ENCODE measurements around the gene TMEM9B.

Gene TMEM9B

DNA sequence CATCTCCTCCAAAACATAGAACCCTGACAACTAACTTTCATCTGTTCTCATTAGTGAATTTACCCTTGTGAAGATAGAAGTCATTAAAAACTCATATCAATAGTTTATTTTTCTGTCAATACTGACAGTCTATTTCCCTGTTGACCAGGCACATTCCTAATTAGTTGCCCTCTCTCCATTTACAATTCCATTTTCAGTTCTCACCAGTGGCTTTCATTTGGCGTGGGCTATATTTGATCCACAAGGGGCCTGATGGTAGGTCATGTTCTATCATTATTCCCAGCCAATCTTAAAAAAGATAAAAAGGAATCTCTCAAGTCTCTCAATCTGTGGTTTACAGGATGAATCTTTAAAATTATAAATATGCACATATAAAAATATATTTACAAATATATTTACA lies 57.1 kb downstream of the TMEM9B start:
- H3K4me1 Mint-ChIP-seq (ENCODE audit: low read depth) = peaks cover 27% of the 10 kb centered on the region
- no peaks in the 10 kb centered on the region for H3K9me3 Mint-ChIP-seq
- H3K4me3 Mint-ChIP-seq = no peak overlapping the region
- peaks cover 7% of the 10 kb centered on the region for H3K36me3 Mint-ChIP-seq (ENCODE audit: low read depth)
- intact Hi-C loops (cut with micrococcal nuclease) = no loop called here
- peaks cover 13% of the 10 kb centered on the region for H3K27me3 Mint-ChIP-seq
- H3K27ac Mint-ChIP-seq = no peak overlapping the region

DNA sequence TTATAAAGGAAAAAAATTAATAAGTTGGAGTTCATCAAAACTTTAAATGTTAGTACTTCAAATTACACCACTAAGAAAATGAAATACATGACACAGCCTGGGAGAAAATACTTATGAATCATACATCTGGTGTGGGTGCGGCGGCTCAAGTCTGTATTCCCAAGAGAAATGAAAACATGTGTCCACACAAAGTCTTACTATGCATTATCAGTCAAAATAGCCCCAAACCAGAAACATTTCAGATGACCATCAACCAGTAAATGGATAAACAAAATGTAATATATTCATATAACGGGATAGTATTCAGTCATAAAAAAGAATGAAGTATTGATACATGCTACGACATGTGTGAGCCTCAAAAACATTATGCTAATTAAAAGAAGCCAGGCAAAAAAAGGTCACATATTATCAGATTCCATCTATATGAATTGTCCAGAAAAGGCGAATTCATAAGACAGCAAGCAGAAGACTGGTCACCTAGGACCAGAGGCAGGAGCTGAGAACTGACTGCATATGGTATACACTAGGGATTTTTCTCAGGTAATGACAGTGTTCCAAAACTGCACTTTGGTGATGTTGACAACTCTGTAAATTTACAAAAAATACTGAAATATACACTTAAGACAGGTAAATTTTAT lies 58.6 kb downstream of the TMEM9B start:
- Mint-ChIP-seq H3K4me3 (no peak overlapping the region), H3K27ac (no peak overlapping the region)

DNA sequence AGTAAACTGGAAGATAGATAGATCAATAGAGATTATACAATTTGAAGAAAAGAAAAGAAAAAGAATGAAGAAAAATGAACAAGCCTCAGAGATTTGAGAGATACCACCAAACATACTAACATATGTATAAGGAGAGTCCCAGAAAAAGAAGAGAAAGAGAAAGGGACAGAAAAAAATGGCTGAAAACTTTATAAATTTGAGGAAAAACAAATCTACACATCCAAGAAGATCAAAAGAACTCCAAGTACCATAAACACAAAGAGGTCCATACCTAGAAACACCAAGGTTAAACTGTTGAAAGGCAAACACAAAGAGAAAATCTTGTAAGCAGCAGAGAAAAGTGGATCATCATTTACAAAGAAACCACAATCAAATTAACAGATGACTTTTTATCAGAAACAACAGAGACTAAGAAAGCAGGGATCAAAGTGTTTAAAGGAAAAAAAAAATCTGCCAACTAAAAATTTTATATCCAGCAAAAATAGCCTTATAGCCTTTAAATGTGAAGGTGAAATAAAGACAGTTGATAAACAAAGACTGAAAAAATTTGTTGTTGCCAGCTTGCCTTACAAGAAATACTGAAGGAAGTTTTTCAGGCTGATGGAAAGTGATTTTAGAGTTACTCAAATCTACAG lies 65.0 kb downstream of the TMEM9B start:
- Mint-ChIP-seq H3K4me3 (no peak overlapping the region), H3K4me1 (ENCODE audit: low read depth) (no peaks in the 10 kb centered on the region), H3K27me3 (no peaks in the 10 kb centered on the region), H3K9me3 (peaks cover 18% of the 10 kb centered on the region), H3K36me3 (ENCODE audit: low read depth) (no peaks in the 10 kb centered on the region), H3K27ac (no peak overlapping the region)
- intact Hi-C loops (cut with micrococcal nuclease) = no loop called here

More for the DNA sequence above, 58.6 kb downstream of the TMEM9B start:
- H3K4me1 Mint-ChIP-seq (ENCODE audit: low read depth) = peaks cover 27% of the 10 kb centered on the region
- peaks cover 13% of the 10 kb centered on the region for H3K27me3 Mint-ChIP-seq
- intact Hi-C loops (cut with micrococcal nuclease) = no loop called here
- no peaks in the 10 kb centered on the region for H3K9me3 Mint-ChIP-seq
- H3K36me3 Mint-ChIP-seq (ENCODE audit: low read depth) = no peaks in the 10 kb centered on the region
